Right hindlimb (tissue), 1 donor: ENCODE data around the gene PSMA5.
"Not testable (repeated sequence)": the region's sequence is repeated elsewhere in the genome, so short reads cannot be mapped to it uniquely, and the experiment has no call there.

Experiments used
- DNase-seq: peaks from one replicate; pipeline ENCODE4 v3.0.0-alpha.2; 2018

The PSMA5 gene

GRCh38 chr1:109432336-109432735 is 6.1 kb upstream of the PSMA5 start:
- DNase-seq: no peak

- no peak for DNase-seq
Measured at GRCh38 chr1:109427171-109427467, 871 bp upstream of the PSMA5 start.

DNA sequence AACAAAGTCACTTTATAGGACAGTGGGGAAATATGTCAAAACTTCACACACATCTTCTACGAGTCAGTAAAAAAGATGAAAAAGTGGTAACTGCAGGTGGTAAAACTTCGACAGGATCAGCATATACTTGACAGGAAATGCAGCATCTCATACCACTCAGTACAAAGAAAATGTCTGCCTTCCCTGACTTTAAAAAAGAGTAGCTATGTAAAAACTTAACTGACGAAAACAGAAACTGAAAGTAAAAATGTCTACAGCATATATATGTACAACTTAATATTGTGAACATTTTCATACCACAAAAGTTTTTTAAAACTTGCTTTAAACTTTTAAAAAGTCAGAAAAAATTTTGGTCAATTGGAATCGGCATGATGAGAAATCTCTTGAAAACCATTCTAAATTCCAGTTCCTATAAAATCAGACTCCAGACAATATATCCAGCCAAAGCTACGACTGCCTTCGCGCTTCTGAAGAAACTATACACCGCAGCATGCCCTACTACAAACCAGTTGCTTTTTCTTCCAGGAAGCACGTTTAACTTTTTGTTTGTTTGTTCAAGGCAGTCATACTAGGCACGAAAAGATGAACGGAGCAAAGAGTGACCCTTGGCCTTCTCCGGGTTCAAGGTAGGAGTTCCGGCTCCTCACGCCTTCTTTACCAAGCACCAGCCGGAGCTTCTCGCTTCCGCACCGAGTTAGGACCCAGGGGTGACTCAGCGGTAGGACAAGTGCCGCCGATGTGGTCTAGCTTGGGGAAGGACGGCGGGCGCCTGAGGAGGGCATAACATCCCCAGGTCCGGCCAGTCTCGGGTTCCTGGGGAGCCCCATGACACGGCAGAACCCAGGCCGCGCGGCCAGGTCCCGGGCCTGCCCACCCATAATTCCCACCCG is 612 bp downstream of the PSMA5 start:
- no peak for DNase-seq

- DNase-seq: no peak
Measured at GRCh38 chr1:109423498-109423897, 2.8 kb downstream of the PSMA5 start.

DNA sequence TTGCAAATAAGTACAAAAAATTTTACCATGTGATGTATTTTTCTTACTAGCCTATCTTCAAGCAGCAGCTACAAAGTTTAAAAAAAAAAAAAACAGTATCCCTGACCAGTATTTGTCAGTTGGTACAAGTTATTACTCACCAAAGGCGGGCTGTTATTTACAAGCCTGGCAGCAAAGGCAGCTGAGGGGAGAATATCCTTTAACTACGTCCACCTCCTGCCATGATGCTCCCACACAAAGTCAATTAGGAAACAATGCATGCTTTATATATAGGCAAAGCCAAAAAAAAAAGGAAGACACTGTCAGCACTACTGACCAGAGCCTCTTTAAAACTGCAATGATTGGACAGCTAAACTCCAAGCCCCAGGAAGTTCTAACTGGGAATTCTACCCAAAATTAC is 13.7 kb downstream of the PSMA5 start:
- DNase-seq: no peak

DNA sequence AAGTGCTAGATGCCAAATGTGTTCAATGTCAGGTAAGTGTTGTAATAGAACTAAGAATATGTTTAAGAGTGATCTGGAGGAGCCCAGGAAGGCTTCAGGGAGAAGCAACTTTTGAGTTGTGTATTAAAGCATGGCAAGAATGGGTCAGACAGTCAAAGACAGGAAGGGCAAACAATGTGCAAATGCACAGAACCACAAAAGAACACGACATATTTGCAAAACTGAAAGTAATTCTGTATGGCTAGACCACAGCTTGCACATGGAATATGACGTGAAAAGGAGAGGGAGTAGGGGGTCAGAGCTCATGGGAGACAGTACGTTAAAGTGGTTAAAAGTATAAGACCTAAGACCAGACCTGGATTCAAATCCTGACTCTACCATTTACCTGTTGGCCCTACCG is 21.4 kb downstream of the PSMA5 start:
- DNase-seq: no peak

DNA sequence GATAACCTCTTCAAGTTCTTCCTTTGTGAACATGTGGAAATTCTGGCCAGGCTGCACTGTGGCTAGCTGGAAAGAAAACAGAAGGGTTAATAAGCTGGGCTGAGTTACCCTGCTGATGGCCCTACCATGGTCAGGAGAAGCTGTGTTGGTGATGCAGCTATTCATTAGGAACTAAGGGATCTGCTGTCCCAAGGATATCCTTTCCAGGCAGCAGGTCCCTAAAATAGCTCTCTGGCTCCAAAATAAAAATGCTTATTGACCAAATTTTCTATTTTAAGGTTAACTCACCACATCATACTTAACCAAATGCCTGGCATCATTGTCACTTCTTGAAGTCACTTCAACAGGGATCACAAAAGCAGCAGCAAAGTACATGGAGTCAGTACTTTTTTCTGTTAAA is 24.2 kb downstream of the PSMA5 start:
- no peak for DNase-seq

DNA sequence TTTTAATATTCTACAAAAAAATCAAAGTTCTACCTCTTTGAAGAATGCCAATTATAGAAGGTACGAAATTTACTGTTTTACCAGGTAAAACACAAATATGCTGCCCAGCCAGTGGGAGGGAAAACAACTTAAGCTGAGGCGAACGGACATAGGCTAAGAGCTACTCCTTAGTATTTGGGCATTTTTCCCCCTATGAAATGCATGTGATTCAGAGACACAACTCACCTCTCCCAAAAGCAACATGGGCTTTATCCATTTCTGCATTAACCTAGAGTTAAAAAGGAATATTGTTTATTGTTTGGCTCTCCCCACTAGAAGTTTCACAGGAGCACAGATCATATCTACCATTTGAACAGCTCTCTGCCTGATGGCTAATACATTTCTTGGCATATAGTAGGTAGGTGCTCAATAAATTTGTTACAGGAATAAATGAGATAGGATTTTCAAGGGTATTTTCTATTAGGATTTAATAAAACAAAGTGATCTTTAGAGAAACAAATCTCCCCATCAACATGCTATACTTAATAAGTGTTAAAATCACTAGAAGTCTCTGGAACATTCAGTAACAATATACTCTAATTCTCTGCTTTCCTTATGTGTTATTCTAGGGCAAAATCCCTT is 26.1 kb downstream of the PSMA5 start:
- no peak for DNase-seq

- DNase-seq: no peak
Measured at GRCh38 chr1:109399326-109399957, 26.8 kb downstream of the PSMA5 start.

DNA sequence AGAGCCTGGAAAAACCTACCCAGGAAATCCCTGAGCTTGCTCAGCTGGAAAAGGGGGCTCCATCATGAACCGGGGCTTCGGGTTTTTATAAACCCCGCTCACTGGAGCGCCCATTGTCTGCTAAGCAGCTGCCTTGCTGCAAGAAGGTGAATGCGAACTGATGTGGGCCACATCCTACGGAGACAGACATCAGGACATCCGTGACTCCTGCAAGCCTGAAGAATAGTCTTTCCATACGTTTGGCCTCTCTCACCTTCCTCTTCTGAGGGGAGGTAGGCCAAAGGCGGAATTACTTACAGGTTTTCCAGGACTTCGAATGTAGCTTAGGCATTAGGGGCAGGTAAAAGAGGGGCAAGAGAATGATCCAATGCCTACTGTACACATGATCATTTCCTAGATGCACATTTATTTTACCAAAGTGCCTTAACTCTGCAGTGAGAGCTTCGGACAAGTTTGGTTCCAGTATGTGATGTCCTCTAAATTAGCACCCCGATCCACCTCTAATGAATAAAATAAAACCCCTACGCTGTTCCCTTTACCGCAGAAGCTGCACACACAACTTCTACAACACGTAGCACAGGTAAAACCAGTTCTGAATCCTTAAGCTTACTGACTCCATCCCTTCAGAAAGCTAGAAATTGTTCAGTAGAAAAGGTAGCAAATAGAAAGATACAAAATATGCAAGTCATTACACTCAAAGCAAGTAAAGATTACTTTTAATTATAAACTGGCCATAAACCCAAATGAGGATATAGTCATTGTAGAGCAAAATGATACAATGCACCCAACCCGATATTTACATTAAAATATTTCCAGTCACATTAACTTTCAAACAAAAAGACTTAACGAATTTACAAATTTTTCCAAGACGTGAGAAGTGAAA is 27.7 kb downstream of the PSMA5 start:
- DNase-seq: no peak

DNA sequence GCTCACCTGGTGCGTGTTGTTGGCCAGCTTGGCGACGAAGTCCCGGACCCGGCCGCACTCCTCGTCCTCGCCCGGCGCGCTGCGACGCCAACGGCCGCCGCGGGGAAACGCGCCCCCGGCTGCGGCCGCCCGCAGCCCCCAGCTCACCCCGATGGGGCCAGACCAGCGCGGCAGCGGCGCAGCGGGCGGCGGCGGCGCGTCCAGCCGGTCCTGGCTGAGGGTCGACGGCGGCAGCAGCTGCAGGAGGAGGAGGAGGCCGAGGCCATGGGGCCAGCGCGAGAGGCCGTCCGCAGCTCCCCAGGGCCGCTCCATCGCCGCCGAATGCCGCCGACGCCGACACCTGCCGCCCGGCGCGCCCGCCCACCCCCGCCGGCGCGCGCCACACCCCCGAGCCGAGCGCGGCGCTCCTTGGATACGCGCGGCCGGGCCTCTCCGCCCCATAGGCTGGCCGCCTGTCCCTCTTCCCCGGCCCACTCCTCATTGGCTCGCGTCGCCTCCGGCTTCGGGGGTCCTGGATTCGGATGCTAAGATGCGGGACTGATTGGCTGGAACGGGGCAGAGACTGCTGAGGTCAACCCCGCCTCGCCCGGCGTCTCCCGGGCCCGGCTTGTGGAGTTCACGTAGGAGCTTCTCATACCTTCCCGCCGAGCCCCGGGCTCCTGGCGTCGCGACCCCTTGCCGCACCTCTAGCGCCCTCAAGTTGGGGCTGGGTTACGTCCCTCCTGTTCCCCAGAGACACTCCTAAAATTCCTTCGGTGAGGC is 28.5 kb downstream of the PSMA5 start, which contains the start of gene SORT1:
Gene SORT1, minus strand, starts transcription at position 338 of the 762 bp plus-strand sequence. Its CDS starts 26 bp downstream, at position 312.
- DNase-seq: peak; percentile 94

DNA sequence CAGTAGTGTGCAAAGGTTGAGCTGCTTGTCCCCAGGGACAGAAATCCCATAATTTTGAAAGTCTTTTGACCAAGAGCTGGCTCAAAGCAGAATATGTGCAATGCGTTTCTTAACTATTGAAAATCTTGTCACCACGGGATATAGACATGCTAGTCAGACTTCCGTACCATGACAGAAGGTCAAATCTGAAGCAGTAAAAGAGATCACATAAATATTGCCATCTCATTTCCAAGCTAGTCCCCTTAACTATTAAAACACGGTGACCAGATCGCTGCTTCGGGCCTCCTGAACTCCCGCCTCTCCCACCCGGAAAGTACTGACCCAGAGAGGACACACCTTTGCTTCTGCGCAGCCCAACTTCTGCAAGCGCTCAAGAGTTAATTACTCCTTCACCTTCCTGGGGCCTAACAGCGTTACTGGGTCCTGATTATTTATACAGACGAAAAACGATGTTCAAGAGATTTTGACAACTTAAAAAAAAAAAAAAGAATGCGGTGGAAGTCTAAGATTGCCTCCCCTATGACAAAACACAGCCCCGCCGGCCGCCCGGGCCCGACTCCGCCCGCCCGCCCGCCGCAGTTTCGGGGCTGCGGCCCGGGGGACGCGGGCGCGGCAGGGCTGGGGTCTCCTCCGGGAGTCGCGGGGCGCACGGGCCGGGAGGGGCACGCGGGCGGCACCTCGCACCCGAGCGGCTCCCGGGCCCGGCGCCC is 29.2 kb downstream of the PSMA5 start:
- no peak for DNase-seq

- no peak for DNase-seq
Measured at GRCh38 chr1:109396513-109396839, 29.8 kb downstream of the PSMA5 start.

DNA sequence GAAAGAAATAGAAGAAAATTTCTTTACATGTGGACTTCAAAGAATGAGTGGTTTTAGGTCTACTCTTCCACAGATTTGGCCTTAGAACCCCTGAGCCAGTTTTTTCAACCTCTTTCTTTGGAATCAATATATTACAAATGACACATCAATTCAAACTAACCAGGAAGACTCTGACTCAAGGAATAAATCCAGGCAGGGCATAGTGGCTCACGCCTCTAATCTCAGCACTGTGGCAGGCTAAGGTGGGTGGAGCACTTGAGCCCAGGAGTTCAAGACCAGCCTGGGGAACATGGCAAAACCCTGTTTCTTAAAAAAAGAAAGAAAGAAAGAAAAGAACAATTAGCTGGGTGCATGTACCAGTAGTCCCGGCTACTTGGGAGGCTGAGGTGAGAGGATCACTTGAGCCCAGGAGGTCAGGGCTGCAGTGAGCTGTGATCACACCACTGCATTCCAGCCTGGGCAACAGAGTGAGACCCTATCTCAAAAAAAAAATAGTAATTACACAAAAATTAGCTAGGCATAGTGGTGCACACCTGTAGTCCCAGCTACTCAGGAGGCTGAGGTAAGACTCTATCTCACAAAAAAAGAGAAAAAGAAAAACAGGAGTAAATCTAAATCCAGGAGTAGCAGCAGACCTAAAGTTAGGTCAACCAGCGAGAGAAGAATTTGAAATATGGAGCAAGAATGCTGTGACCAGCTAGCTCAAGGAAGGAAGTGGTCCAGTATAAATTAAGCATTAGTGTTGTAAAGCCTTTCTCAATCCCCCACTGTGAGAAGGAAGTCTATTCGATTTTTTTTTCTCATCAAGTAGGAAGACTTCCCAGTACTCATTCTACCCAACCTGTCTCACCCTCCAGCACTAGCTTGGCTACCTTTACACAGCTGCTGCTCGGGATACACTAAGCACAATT is 30.4 kb downstream of the PSMA5 start:
- DNase-seq: no peak

DNA sequence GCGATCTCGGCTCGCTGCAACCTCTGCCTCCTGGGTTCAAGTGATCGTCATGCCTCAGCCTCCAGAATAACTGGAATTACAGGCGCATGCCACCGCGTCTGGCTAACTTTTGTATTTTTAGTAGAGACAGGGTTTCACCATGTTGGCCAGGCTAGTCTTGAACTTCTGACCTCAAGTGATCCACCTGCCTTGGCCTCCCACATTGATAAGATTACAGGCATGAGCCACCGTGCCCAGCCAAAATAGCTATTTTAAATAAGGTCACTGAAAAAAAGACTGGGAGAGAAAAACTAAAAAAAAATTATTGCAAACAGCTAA is 31.0 kb downstream of the PSMA5 start:
- not testable (repeated sequence) for DNase-seq

- DNase-seq: no peak
Measured at GRCh38 chr1:109394591-109395281, 31.5 kb downstream of the PSMA5 start.

- DNase-seq: no peak
Measured at GRCh38 chr1:109393617-109394233, 32.5 kb downstream of the PSMA5 start.

- DNase-seq: peak; percentile 44
Measured at GRCh38 chr1:109392788-109393616, 33.2 kb downstream of the PSMA5 start.
